ENCODE measurements around the gene HBE1. TPM values are rescaled to one million over a fixed set of nuclear protein-coding genes. Genes with fewer than 3 reads are reported as not detected.

Gene HBE1
- total RNA-seq, 2 donors from 2014 or later, result not detected

GRCh38 chr11:5233307-5233706, 36.4 kb downstream of the HBE1 start:
- intact Hi-C loops (cut with DNase I), result no loop called here
- ATAC-seq (no peak), DNase-seq (no peak)
- WGBS, 2 donors, result 67 to 70% methylated on average over 1 of the region's 1 CpG
- Histone ChIP-seq H3K9me3 (no peaks in the 10 kb centered on the region), H3K4me3 (no peak overlapping the region), H3K27ac (no peak overlapping the region), H3K36me3 (replicated peaks in 1 of 2; ENCODE audit: insufficient read depth in 1 of 2, low read depth in 2 of 2) (no peaks in the 10 kb centered on the region), H3K27me3 (no peaks in the 10 kb centered on the region), H3K4me1 (no peaks in the 10 kb centered on the region)
- TF ChIP-seq POLR2A (IDR thresholded peaks at IDR 0.05) (no peak), CTCF (IDR thresholded peaks at IDR 0.05) (no peak)

DNA sequence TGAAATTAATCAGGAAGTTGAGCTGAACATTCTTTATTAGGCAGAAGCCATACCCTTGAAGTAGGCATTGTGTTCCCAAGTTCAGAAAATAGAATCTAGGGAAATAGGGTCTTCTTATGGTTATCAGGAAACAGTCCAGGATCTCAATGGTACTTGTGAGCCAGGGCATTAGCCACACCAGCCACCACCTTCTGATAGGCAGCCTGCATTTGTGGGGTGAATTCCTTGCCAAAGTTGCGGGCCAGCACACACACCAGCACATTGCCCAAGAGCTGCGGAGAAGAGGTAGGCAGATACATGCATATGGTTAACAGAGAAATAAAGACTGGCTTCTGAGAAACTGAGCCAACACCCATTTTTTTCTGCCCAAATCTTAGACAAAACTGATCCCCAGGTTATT, 36.9 kb downstream of the HBE1 start:
- Histone ChIP-seq H3K27me3 (no peaks in the 10 kb centered on the region), H3K27ac (no peak overlapping the region), H3K4me3 (no peak overlapping the region), H3K9me3 (no peaks in the 10 kb centered on the region), H3K36me3 (replicated peaks in 1 of 2; ENCODE audit: insufficient read depth in 1 of 2, low read depth in 2 of 2) (no peaks in the 10 kb centered on the region), H3K4me1 (no peaks in the 10 kb centered on the region)
- 83 to 87% methylated on average over 2 of the region's 2 CpGs for WGBS, 2 donors
- intact Hi-C loops (cut with DNase I), result no loop called here
- TF ChIP-seq POLR2A (IDR thresholded peaks at IDR 0.05), result no peak
- no peak for TF ChIP-seq CTCF (IDR thresholded peaks at IDR 0.05)
- no peak for DNase-seq
- ATAC-seq, result no peak

- no peak overlapping the region for H3K4me3 ChIP-seq
- no peaks in the 10 kb centered on the region for H3K9me3 ChIP-seq
- DNase-seq (no peak), ATAC-seq (no peak)
- H3K27me3 ChIP-seq, result no peaks in the 10 kb centered on the region
- H3K4me1 ChIP-seq, result no peaks in the 10 kb centered on the region
- WGBS, 2 donors, result 52 to 55% methylated on average over 3 of the region's 3 CpGs
- H3K27ac ChIP-seq, result no peak overlapping the region
- no peaks in the 10 kb centered on the region for H3K36me3 ChIP-seq (replicated peaks in 1 of 2; ENCODE audit: insufficient read depth in 1 of 2, low read depth in 2 of 2)
- intact Hi-C loops (cut with DNase I), result no loop called here
- TF ChIP-seq POLR2A (IDR thresholded peaks at IDR 0.05) (no peak), CTCF (IDR thresholded peaks at IDR 0.05) (no peak)
These were observed 37.6 kb downstream of the HBE1 start for GRCh38 chr11:5232176-5232575.

GRCh38 chr11:5231111-5231510, 38.6 kb downstream of the HBE1 start:
- Histone ChIP-seq H3K4me1 (no peaks in the 10 kb centered on the region), H3K36me3 (replicated peaks in 1 of 2; ENCODE audit: insufficient read depth in 1 of 2, low read depth in 2 of 2) (no peaks in the 10 kb centered on the region), H3K27ac (no peak overlapping the region), H3K27me3 (no peaks in the 10 kb centered on the region), H3K9me3 (no peaks in the 10 kb centered on the region), H3K4me3 (no peak overlapping the region)
- DNase-seq (no peak), ATAC-seq (no peak)
- TF ChIP-seq POLR2A (IDR thresholded peaks at IDR 0.05), result no peak
- TF ChIP-seq CTCF (IDR thresholded peaks at IDR 0.05), result no peak
- intact Hi-C loops (cut with DNase I), result no loop called here
- WGBS, 2 donors, result 79 to 81% methylated on average over 2 of the region's 2 CpGs

DNA sequence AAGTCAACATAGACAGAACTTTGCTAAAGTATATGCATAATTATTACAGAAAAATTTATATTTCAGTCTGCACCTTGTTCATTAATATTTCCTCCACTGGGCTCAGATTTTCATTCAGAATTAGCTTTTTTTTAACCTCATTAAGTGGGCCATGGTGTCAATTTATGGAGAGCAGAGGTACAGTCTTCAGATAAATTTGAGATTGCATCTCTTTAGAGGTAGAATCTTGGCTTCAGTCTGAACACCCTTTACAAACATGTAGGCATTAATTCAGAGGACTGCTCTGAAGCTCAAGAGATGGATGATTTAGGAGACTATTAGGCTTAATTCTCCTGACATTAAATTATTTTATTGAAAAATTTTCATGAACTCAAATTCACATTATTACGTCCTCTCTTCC, 39.5 kb downstream of the HBE1 start:
- ATAC-seq, result no peak
- H3K27ac ChIP-seq, result no peak overlapping the region

More for the DNA sequence above, 39.5 kb downstream of the HBE1 start:
- no peak overlapping the region for H3K4me3 ChIP-seq
- no peaks in the 10 kb centered on the region for H3K4me1 ChIP-seq
- intact Hi-C loops (cut with DNase I), result no loop called here
- TF ChIP-seq POLR2A (IDR thresholded peaks at IDR 0.05), result no peak
- TF ChIP-seq CTCF (IDR thresholded peaks at IDR 0.05), result no peak
- no peaks in the 10 kb centered on the region for H3K9me3 ChIP-seq
- H3K27me3 ChIP-seq, result no peaks in the 10 kb centered on the region
- DNase-seq, result no peak
- no peaks in the 10 kb centered on the region for H3K36me3 ChIP-seq (replicated peaks in 1 of 2; ENCODE audit: insufficient read depth in 1 of 2, low read depth in 2 of 2)
- WGBS, 2 donors, result 79 to 89% methylated on average over 1 of the region's 1 CpG

Measured in body of pancreas (tissue), 4 donors.